ENCODE measurements around the gene IQUB. TPM values are rescaled to one million over a fixed set of nuclear protein-coding genes. Genes with fewer than 3 reads are reported as not detected.
A peak's percentile ranks its signal among the peaks of the same experiment; 100 is the strongest.
"Not testable (repeated sequence)": the region's sequence is repeated elsewhere in the genome, so short reads cannot be mapped to it uniquely, and the experiment has no call there.

IQUB gene
- total and polyA plus RNA-seq, 2 donors: 0.22 to 1.5 TPM

GRCh38 chr7:123532788-123533552, 1.4 kb downstream of the IQUB start:
- H3K4me3 ChIP-seq (ENCODE audit: low read depth, low read length): peak overlapping the region; percentile 22
- not testable (repeated sequence) for H3K27ac ChIP-seq (ENCODE audit: low read depth); DNase-seq (ENCODE audit: extremely low spot score)

GRCh38 chr7:123532343-123532742, 2.1 kb downstream of the IQUB start:
- 30% methylated on average over 5 of the region's 14 CpGs for WGBS
- not testable (repeated sequence) for H3K27ac ChIP-seq (ENCODE audit: low read depth); H3K4me3 ChIP-seq (ENCODE audit: low read depth, low read length); H3K36me3 ChIP-seq (ENCODE audit: insufficient read depth); DNase-seq (ENCODE audit: extremely low spot score); H3K4me1 ChIP-seq (ENCODE audit: insufficient read depth)

More at GRCh38 chr7:123532788-123533552, 1.4 kb downstream of the IQUB start:
- not testable (repeated sequence) for H3K4me1 ChIP-seq (ENCODE audit: insufficient read depth); H3K36me3 ChIP-seq (ENCODE audit: insufficient read depth)
- 3% methylated on average over 27 of the region's 33 CpGs for WGBS

GRCh38 chr7:123530035-123530591, 4.3 kb downstream of the IQUB start:
- not testable (repeated sequence) for H3K27ac ChIP-seq (ENCODE audit: low read depth); DNase-seq (ENCODE audit: extremely low spot score); H3K4me1 ChIP-seq (ENCODE audit: insufficient read depth); H3K36me3 ChIP-seq (ENCODE audit: insufficient read depth); H3K4me3 ChIP-seq (ENCODE audit: low read depth, low read length)
- 96% methylated on average over 13 of the region's 13 CpGs for WGBS

DNA sequence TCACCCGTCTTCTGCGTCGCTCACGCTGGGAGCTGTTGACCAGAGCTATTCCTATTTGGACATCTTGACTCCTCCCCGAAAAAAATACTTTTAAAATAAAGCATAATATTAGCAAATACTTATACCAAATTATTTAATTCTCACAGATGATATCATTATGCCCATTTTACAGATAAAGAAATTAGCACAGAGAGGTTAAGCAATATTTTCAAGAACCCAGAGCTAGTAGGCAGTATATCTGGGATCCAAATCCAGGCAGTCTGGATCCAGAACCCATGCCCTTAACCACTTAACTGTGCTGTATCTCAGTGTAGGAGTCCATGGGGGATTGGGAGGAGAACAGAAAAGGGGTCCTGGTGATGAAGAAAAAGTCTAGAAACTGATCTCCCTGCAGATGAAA, 6.1 kb downstream of the IQUB start:
- no peak for DNase-seq (ENCODE audit: extremely low spot score)
- 93% methylated on average over 5 of the region's 5 CpGs for WGBS
- Histone ChIP-seq H3K27ac (ENCODE audit: low read depth) (no peak overlapping the region), H3K4me1 (ENCODE audit: insufficient read depth) (no peaks in the 10 kb centered on the region), H3K4me3 (ENCODE audit: low read depth, low read length) (no peak overlapping the region), H3K36me3 (ENCODE audit: insufficient read depth) (no peaks in the 10 kb centered on the region)

- 80% methylated on average over 19 of the region's 24 CpGs for WGBS
Observed at GRCh38 chr7:123527712-123528225, 6.6 kb downstream of the IQUB start.

GRCh38 chr7:123526533-123526932, 7.9 kb downstream of the IQUB start:
- H3K27ac ChIP-seq (ENCODE audit: low read depth); H3K36me3 ChIP-seq (ENCODE audit: insufficient read depth); H3K4me1 ChIP-seq (ENCODE audit: insufficient read depth); H3K4me3 ChIP-seq (ENCODE audit: low read depth, low read length); DNase-seq (ENCODE audit: extremely low spot score): not testable (repeated sequence)
- 95% methylated on average over 6 of the region's 7 CpGs for WGBS

More at GRCh38 chr7:123527712-123528225, 6.6 kb downstream of the IQUB start:
- not testable (repeated sequence) for H3K36me3 ChIP-seq (ENCODE audit: insufficient read depth); H3K4me1 ChIP-seq (ENCODE audit: insufficient read depth); H3K27ac ChIP-seq (ENCODE audit: low read depth); DNase-seq (ENCODE audit: extremely low spot score); H3K4me3 ChIP-seq (ENCODE audit: low read depth, low read length)

GRCh38 chr7:123522066-123522465, 12.3 kb downstream of the IQUB start:
- no peaks in the 10 kb centered on the region for H3K4me1 ChIP-seq (ENCODE audit: insufficient read depth)
- no peak overlapping the region for H3K4me3 ChIP-seq (ENCODE audit: low read depth, low read length)
- 48% methylated on average over 2 of the region's 2 CpGs for WGBS
- no peak overlapping the region for H3K27ac ChIP-seq (ENCODE audit: low read depth)
- no peaks in the 10 kb centered on the region for H3K36me3 ChIP-seq (ENCODE audit: insufficient read depth)
- DNase-seq (ENCODE audit: extremely low spot score): no peak

DNA sequence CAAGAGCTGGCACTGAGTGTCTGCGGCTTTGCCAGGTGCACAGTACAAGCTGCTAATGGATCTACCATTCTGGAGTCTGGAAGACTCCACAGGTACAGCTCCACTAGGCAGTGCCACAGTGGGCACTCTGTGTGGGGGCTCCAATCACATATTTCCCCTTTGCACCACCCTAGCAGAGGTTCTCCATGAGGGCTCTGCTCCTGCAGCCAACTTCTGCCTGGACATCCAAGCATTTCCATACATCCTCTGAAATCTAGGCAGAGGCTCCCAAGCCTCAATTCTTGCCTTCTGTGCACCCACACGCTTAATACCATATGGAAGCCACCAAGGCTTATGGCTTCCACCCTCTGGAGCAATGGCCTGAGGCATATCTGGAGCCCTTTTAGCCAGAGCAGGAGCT, 29.2 kb downstream of the IQUB start:
- Histone ChIP-seq H3K4me3 (ENCODE audit: low read depth, low read length) (no peak overlapping the region), H3K36me3 (ENCODE audit: insufficient read depth) (no peaks in the 10 kb centered on the region), H3K4me1 (ENCODE audit: insufficient read depth) (no peaks in the 10 kb centered on the region), H3K27ac (ENCODE audit: low read depth) (no peak overlapping the region)
- 97% methylated on average over 2 of the region's 2 CpGs for WGBS
- no peak for DNase-seq (ENCODE audit: extremely low spot score)

- WGBS: 81% methylated on average over 5 of the region's 5 CpGs
- Histone ChIP-seq H3K27ac (ENCODE audit: low read depth) (no peak overlapping the region), H3K4me1 (ENCODE audit: insufficient read depth) (no peaks in the 10 kb centered on the region), H3K36me3 (ENCODE audit: insufficient read depth) (no peaks in the 10 kb centered on the region), H3K4me3 (ENCODE audit: low read depth, low read length) (no peak overlapping the region)
- no peak for DNase-seq (ENCODE audit: extremely low spot score)
Observed at GRCh38 chr7:123502201-123502600, 32.2 kb downstream of the IQUB start.

DNA sequence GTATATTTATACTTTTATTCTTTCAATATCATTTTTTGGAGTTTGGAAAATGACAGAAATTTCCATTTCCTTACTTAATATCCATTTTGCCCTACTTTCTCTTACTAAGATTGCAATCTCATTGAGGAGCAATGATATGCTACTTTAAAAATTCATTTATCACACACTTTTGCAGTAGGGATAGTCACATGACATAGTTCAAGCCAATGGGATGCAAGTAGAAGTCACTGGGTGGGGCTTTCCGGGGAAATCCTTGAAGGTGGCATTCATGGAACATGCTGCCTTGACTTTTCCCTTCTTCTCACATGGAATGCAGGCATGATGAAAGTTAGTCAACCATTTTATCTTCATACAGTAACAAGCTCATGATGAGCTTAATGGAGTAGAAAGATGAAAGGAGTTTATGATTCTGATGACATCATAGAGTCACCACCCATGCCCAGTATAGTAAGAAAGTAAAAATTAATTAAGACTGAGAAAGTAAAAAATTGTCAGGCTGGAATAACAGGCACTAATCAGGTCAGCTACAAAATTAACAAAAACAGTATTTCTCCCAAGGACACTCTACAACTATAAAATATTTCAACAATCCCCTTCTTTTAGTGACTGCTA, 33.4 kb downstream of the IQUB start:
- Histone ChIP-seq H3K27ac (ENCODE audit: low read depth) (no peak overlapping the region), H3K36me3 (ENCODE audit: insufficient read depth) (no peaks in the 10 kb centered on the region), H3K4me1 (ENCODE audit: insufficient read depth) (no peaks in the 10 kb centered on the region), H3K4me3 (ENCODE audit: low read depth, low read length) (no peak overlapping the region)
- WGBS: 94% methylated on average over 1 of the region's 1 CpG
- no peak for DNase-seq (ENCODE audit: extremely low spot score)

- no peaks in the 10 kb centered on the region for H3K36me3 ChIP-seq (ENCODE audit: insufficient read depth)
- DNase-seq (ENCODE audit: extremely low spot score): no peak
- 43% methylated on average over 8 of the region's 8 CpGs for WGBS
- no peak overlapping the region for H3K27ac ChIP-seq (ENCODE audit: low read depth)
- H3K4me1 ChIP-seq (ENCODE audit: insufficient read depth): no peaks in the 10 kb centered on the region
- H3K4me3 ChIP-seq (ENCODE audit: low read depth, low read length): no peak overlapping the region
Observed at GRCh38 chr7:123499211-123499970, 35.0 kb downstream of the IQUB start.

DNA sequence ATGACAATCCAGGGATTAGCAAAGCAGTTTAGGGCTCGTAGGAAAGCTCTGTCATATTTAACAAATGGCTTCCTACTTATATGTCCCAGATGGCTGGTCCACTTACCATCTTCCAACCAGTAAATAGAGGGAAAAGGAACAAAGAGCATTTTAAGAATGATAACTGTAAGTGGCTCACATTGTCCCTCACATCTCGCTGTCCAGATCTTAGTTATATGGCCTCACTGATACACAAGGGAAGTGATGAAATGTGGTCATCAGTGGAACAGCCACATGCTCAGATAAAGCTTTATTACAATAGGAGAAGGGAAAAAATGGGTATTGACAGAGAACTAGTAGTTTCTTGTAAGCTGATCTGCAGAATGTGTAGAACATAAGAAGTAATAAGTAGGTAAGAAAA, 35.8 kb downstream of the IQUB start:
- no peak overlapping the region for H3K4me3 ChIP-seq (ENCODE audit: low read depth, low read length)
- H3K4me1 ChIP-seq (ENCODE audit: insufficient read depth): no peaks in the 10 kb centered on the region
- H3K27ac ChIP-seq (ENCODE audit: low read depth): no peak overlapping the region
- WGBS: 34% methylated on average over 2 of the region's 2 CpGs
- DNase-seq (ENCODE audit: extremely low spot score): no peak
- no peaks in the 10 kb centered on the region for H3K36me3 ChIP-seq (ENCODE audit: insufficient read depth)

DNA sequence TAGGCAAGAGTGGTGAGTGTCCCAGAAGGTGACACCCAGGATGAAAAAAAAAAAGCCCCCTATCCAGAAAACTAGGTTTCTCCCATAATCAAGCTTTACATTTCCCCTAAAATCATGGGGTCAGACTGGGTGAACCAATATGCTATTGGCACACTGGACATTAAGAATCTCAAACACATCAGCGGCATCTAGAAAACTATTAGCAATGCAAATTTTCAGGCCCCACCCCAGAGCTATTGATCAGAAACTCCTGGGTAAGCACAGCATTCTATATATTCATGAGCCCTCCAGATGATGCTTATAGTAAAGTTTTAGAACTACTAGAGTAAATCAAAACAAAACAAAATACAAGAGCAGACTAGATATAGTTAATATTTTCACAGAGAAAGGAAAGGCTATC, 36.4 kb downstream of the IQUB start:
- no peak for DNase-seq (ENCODE audit: extremely low spot score)
- WGBS: 79% methylated on average over 1 of the region's 1 CpG
- no peak overlapping the region for H3K27ac ChIP-seq (ENCODE audit: low read depth)
- H3K36me3 ChIP-seq (ENCODE audit: insufficient read depth): no peaks in the 10 kb centered on the region
- H3K4me1 ChIP-seq (ENCODE audit: insufficient read depth): no peaks in the 10 kb centered on the region
- H3K4me3 ChIP-seq (ENCODE audit: low read depth, low read length): no peak overlapping the region

All from urinary bladder (tissue), 4 donors.